GM23338 (cell line): ENCODE data around the gene RGS8. TPM values are rescaled to one million over a fixed set of nuclear protein-coding genes. Genes with fewer than 3 reads are reported as not detected.

Source experiments
- ATAC-seq: fragments of 200-7000 bp; cut with Tn5 transposase; 3 replicates; pipeline ENCODE4 v1.9.1; 2020
- DNase-seq: peaks from one replicate; pipeline ENCODE4 v3.0.0-alpha.2; 2015; ENCODE audit warnings: low spot score
- H2AFZ ChIP-seq: fragments of 200-600 bp; sonication (generic); 2 replicates; pipeline ENCODE4 v1.8.0; 2016; ENCODE audit warnings: antibody characterized with exemption, mild to moderate bottlenecking, moderate library complexity
- H3F3A ChIP-seq: fragments of 200-600 bp; sonication (generic); replicated peaks from 2 replicates; pipeline ENCODE4 v1.8.0; 2017; ENCODE audit warnings: antibody characterized with exemption, mixed run types, low read depth
- H3K27ac ChIP-seq: fragments of 200-600 bp; sonication (generic); 2 replicates; pipeline ENCODE4 v1.6.1; 2016; ENCODE audit warnings: low read depth
- H3K27me3 ChIP-seq: fragments of 200-600 bp; sonication (generic); 2 replicates; pipeline ENCODE4 v1.8.0; 2016; ENCODE audit warnings: mild to moderate bottlenecking, mixed run types, moderate library complexity; ENCODE audit not compliant: insufficient read depth
- H3K36me3 ChIP-seq: fragments of 200-600 bp; sonication (generic); 2 replicates; pipeline ENCODE4 v1.8.0; 2016; ENCODE audit warnings: mild to moderate bottlenecking; ENCODE audit not compliant: insufficient read depth
- H3K4me1 ChIP-seq: fragments of 200-600 bp; sonication (generic); 2 replicates; pipeline ENCODE4 v1.8.0; 2016; ENCODE audit warnings: mild to moderate bottlenecking, moderate library complexity; ENCODE audit not compliant: insufficient read depth
- H3K4me2 ChIP-seq: fragments of 200-600 bp; sonication (generic); 2 replicates; pipeline ENCODE4 v1.7.1; 2017; ENCODE audit warnings: mixed run types
- H3K4me3 ChIP-seq: fragments of 200-600 bp; sonication (generic); 2 replicates; pipeline ENCODE4 v1.6.1; 2016; ENCODE audit warnings: mixed run types
- H3K79me2 ChIP-seq: fragments of 200-600 bp; sonication (generic); replicated peaks from 2 replicates; pipeline ENCODE4 v1.8.0; 2017; ENCODE audit warnings: mild to moderate bottlenecking; ENCODE audit not compliant: insufficient read depth
- H3K9me2 ChIP-seq: fragments of 200-600 bp; sonication (generic); 2 replicates; pipeline ENCODE4 v1.8.0; 2017; ENCODE audit not compliant: insufficient read depth
- H4K20me1 ChIP-seq: fragments of 200-600 bp; sonication (generic); replicated peaks from 2 replicates; pipeline ENCODE4 v1.8.0; 2017; ENCODE audit warnings: mild to moderate bottlenecking; ENCODE audit not compliant: insufficient read depth
- H3K27ac Mint-ChIP-seq: 2 replicates; pipeline ENCODE4 v1.8.0; 2020; ENCODE audit warnings: inconsistent platforms, mild to moderate bottlenecking, moderate library complexity, mixed read lengths
- H3K27me3 Mint-ChIP-seq: 3 replicates; pipeline ENCODE4 v1.8.0; 2022; ENCODE audit warnings: low read depth, mild to moderate bottlenecking, moderate library complexity, mixed read lengths, inconsistent platforms; ENCODE audit not compliant: insufficient read depth, poor library complexity
- H3K36me3 Mint-ChIP-seq: 3 replicates; pipeline ENCODE4 v1.8.0; 2021; ENCODE audit warnings: low read depth, mild to moderate bottlenecking, inconsistent platforms, moderate library complexity, mixed read lengths
- H3K4me1 Mint-ChIP-seq: 3 replicates; pipeline ENCODE4 v1.8.0; 2020; ENCODE audit warnings: mild to moderate bottlenecking, inconsistent platforms, mixed read lengths
- H3K4me3 Mint-ChIP-seq: 3 replicates; pipeline ENCODE4 v1.8.0; 2021; ENCODE audit warnings: moderate library complexity, mild to moderate bottlenecking, inconsistent platforms, mixed read lengths
- H3K9me3 Mint-ChIP-seq: 3 replicates; pipeline ENCODE4 v1.8.0; 2020; ENCODE audit warnings: moderate library complexity, mild to moderate bottlenecking, inconsistent platforms, mixed read lengths
- REST ChIP-seq: IDR thresholded peaks from one replicate; pipeline ENCODE4 v1.6.1; 2018; ENCODE audit warnings: antibody characterized with exemption; ENCODE audit not compliant: unreplicated experiment
- ZNF462 ChIP-seq: fragments of 250-450 bp; sonication (Bioruptor Pico); IDR thresholded peaks from 2 replicates; pipeline ENCODE4 v1.5.0; 2020; ENCODE audit warnings: mild to moderate bottlenecking, moderate library complexity
- polyA plus RNA-seq: library from polyadenylated mRNA; unstranded; fragments of >200 nt; fragmentation: Nextera tagmentation; extraction: Ambion mirVana; gene quantifications from 2 replicates; pipeline ENCODE4 v1.2.1, GENCODE V29; 2016
- total RNA-seq: library from RNA; depleted of rRNA; stranded (reverse); fragments of >200 nt; shearing (Covaris generic); gene quantifications from 2 replicates; pipeline ENCODE4 v1.2.3, GENCODE V29; 2014

The RGS8 gene
- total and polyA plus RNA-seq, 2 experiments from 2014 or later, result 0.06 to 2.5 TPM

GRCh38 chr1:182674346-182675246, 9.8 kb downstream of the RGS8 start:
- Mint-ChIP-seq H3K27ac (no peak overlapping the region), H3K4me1 (peaks cover 56% of the 10 kb centered on the region)
- ATAC-seq, result peak; percentile 76

More at GRCh38 chr1:182674346-182675246, 9.8 kb downstream of the RGS8 start:
- peak; percentile 55 for DNase-seq
- Mint-ChIP-seq H3K4me3 (no peak overlapping the region; the same call in 2 of the 3 replicates), H3K36me3 (no peaks in the 10 kb centered on the region), H3K9me3 (no peaks in the 10 kb centered on the region), H3K27me3 (peaks cover 14% of the 10 kb centered on the region)
- H3K36me3 ChIP-seq, result no peaks in the 10 kb centered on the region
- no peaks in the 10 kb centered on the region for H3K79me2 ChIP-seq
- H3F3A ChIP-seq, result no peaks in the 10 kb centered on the region
- H2AFZ ChIP-seq, result no peak overlapping the region
- TF ChIP-seq REST, result peak; percentile 28
- TF ChIP-seq ZNF462 (CRISPR knock-in tag), result no peak
- H3K27ac ChIP-seq, result no peak overlapping the region
- no peak overlapping the region for H3K4me3 ChIP-seq
- peaks cover 37% of the 10 kb centered on the region for H3K4me1 ChIP-seq
- no peaks in the 10 kb centered on the region for H4K20me1 ChIP-seq
- peaks cover 5% of the 10 kb centered on the region; the same call in 1 of the 2 replicates for H3K9me2 ChIP-seq
- no peak overlapping the region for H3K4me2 ChIP-seq
- H3K27me3 ChIP-seq, result no peaks in the 10 kb centered on the region
